ENCODE results near the gene CCT3. TPM values are rescaled to one million over a fixed set of nuclear protein-coding genes. Genes with fewer than 3 reads are reported as not detected.

CCT3 gene
- polyA plus RNA-seq, 1 experiment, result 359 TPM

DNA sequence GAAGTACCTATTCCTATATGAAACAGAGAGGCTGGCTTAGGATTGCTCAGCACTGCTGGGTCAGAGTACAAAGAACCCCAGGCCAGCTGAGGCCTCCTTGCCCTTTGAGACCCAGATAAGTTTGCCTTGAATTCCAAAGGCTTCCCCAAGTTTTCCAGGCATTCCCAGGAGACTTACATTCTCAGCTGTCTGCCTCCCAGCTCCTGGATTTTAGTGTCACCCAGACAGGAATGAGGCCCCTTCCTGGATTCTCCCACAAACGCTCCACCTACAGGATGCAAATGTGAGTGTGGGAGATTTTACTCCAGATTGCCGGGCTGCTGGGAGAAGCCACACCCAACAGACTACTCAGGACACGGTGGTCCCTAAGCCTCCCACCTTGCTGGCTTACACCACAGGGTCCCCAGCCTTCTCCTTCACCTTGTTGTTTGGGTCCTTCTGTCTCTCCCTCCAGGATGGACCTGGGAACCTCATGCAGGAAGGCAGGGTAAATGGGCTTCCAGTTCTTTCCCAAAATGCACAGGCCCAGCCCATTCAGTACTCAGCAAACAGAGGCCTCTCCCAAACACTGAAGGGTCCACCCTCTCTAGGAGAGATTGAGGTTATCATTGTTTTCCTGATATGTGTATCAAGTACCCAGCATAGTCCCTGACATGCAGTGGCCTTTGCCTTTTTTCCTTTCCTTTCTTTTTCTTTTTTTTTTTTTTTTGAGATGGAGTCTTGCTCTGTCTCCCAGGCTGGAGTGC, 41.5 kb upstream of the CCT3 start:
- Histone ChIP-seq H3K27ac (ENCODE audit: low read depth, low read length) (no peak overlapping the region), H3K4me3 (ENCODE audit: low read depth, low read length) (no peak overlapping the region), H3K9me3 (ENCODE audit: control insufficient read depth, insufficient read depth, low read length) (no peaks in the 10 kb centered on the region), H3K27me3 (ENCODE audit: control insufficient read depth, insufficient read depth, low read length) (peaks cover 13% of the 10 kb centered on the region)
- POLR2A ChIA-PET, result no interaction called here
- CTCF ChIA-PET, result interaction anchor here (4.5 kb wide), 1 partner anchor 66 kb away, joined by 41 read pairs; no protein-coding TSS in a partner anchor
- DNase-seq (ENCODE audit: low read depth, low spot score), result no peak
- TF ChIP-seq CTCF (IDR thresholded peaks at IDR 0.05; ENCODE audit: low read depth, low read length), result no peak

DNA sequence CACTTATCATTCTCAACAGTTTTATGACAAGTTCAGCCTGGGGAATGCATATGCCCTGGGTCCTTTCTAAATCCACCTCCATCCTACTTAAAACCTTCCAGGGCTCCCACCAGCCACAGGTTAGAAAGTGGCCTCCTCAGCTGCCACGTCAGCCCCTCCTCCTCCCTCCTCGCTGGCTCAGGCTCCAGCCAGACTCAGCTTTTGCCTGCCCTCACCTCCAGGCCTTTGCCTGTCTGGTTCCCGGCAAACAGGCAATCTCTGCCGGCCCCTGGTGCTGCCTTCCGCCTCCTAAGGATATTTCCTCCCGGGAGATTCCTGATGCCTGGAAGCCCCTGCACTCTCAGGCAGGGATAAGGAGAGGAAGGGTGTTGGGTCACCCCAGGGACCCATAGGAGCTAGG, 40.5 kb upstream of the CCT3 start:
- CTCF ChIA-PET, result interaction anchor here (0.6 to 4.5 kb wide), 2 partner anchors 67 to 514 kb away, joined by 11 to 41 read pairs; no protein-coding TSS in a partner anchor

GRCh38 chr1:156376958-156377919, 39.1 kb upstream of the CCT3 start:
- Histone ChIP-seq H3K27ac (ENCODE audit: low read depth, low read length) (no peak overlapping the region), H3K9me3 (ENCODE audit: control insufficient read depth, insufficient read depth, low read length) (no peaks in the 10 kb centered on the region), H3K4me3 (ENCODE audit: low read depth, low read length) (no peak overlapping the region), H3K27me3 (ENCODE audit: control insufficient read depth, insufficient read depth, low read length) (peaks cover 13% of the 10 kb centered on the region)
- no peak for DNase-seq (ENCODE audit: low read depth, low spot score)
- CTCF ChIA-PET, result interaction anchor here (1.4 to 8.1 kb wide), 3 partner anchors 8 to 69 kb away, joined by 6 to 82 read pairs (median 41); no protein-coding TSS in a partner anchor
- POLR2A ChIA-PET, result no interaction called here
- no peak for TF ChIP-seq CTCF (IDR thresholded peaks at IDR 0.05; ENCODE audit: low read depth, low read length)

More for the DNA sequence above, 40.5 kb upstream of the CCT3 start:
- Histone ChIP-seq H3K4me3 (ENCODE audit: low read depth, low read length) (no peak overlapping the region), H3K27ac (ENCODE audit: low read depth, low read length) (no peak overlapping the region), H3K9me3 (ENCODE audit: control insufficient read depth, insufficient read depth, low read length) (no peaks in the 10 kb centered on the region), H3K27me3 (ENCODE audit: control insufficient read depth, insufficient read depth, low read length) (peaks cover 17% of the 10 kb centered on the region)
- no peak for DNase-seq (ENCODE audit: low read depth, low spot score)
- POLR2A ChIA-PET, result no interaction called here
- no peak for TF ChIP-seq CTCF (IDR thresholded peaks at IDR 0.05; ENCODE audit: low read depth, low read length)

DNA sequence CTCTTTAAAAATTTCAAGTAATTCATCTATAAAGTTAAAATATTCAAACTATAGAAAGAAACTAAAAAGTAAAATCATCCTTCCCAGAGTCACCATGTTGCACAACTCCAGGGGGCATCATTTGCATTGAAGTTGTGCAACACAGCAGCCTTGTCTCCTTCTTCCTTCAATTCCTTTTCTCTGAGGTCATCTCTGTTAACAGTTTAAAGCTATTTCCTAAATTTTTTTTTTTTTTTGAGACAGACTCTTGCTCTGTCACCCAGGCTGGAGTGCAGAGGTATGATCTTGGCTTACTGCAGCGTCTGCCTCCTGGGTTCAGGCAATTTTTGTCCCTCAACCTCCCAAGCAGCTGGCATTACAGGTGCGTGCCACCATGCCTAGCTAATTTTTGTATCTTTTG, 38.1 kb upstream of the CCT3 start:
- Histone ChIP-seq H3K9me3 (ENCODE audit: control insufficient read depth, insufficient read depth, low read length) (no peaks in the 10 kb centered on the region), H3K27me3 (ENCODE audit: control insufficient read depth, insufficient read depth, low read length) (peaks cover 3% of the 10 kb centered on the region), H3K4me3 (ENCODE audit: low read depth, low read length) (no peak overlapping the region), H3K27ac (ENCODE audit: low read depth, low read length) (no peak overlapping the region)
- no peak for DNase-seq (ENCODE audit: low read depth, low spot score)
- ChIA-PET POLR2A (no interaction called here), CTCF (interaction anchor here (0.7 to 8.1 kb wide), 5 partner anchors 9 to 132 kb away, joined by 3 to 82 read pairs (median 6); no protein-coding TSS in a partner anchor)
- 0 out of 2 replicates have a peak, but pooled peaks have one; percentile 8 for TF ChIP-seq CTCF (IDR thresholded peaks at IDR 0.05; ENCODE audit: low read depth, low read length)
